Measurements from ENCODE around the gene ERMARD.

- no peak for TF ChIP-seq GATA2 (IDR thresholded peaks at IDR 0.05; ENCODE audit: low read depth, low read length)
- TF ChIP-seq GATA3 (IDR thresholded peaks at IDR 0.05; ENCODE audit: low read depth, low read length): no peak
Observed at GRCh38 chr6:169827290-169827717, 75.9 kb downstream of the ERMARD start.
